Right atrium auricular region (tissue), 2 donors: ENCODE results near the gene ACKR3. TPM values are rescaled to one million over a fixed set of nuclear protein-coding genes. Genes with fewer than 3 reads are reported as not detected.

Experiments
- DNase-seq: peaks from one replicate; pipeline ENCODE4 v3.0.0-alpha.2; 2019; ENCODE audit warnings: low spot score
- H3K27ac ChIP-seq, 2 donors: fragments of 200-600 bp; sonication (generic); 1 replicate in 1 of 2; 2 replicates in 1 of 2; pipeline ENCODE4 v1.5.1; 2016 to 2019
- H3K27me3 ChIP-seq, 2 donors: fragments of 200-600 bp; sonication (generic); one replicate each; pipeline versions ENCODE4 v1.5.1 to v1.6.0; 2017 to 2019
- H3K36me3 ChIP-seq: fragments of 200-600 bp; sonication (generic); one replicate; pipeline ENCODE4 v1.5.1; 2016
- H3K4me1 ChIP-seq, 2 donors: fragments of 200-600 bp; sonication (generic); one replicate each; pipeline versions ENCODE4 v1.5.1 to v1.6.0; 2017 to 2019
- H3K4me3 ChIP-seq, 2 donors: fragments of 200-600 bp; sonication (generic); 1 replicate in 1 of 2; 2 replicates in 1 of 2; pipeline ENCODE4 v1.5.1; 2017 to 2019; ENCODE audit warnings: mild to moderate bottlenecking in 1 of 2, moderate library complexity in 1 of 2
- H3K9me3 ChIP-seq, 2 donors: fragments of 200-600 bp; sonication (generic); one replicate each; pipeline ENCODE4 v1.5.1; 2019
- total RNA-seq, 2 donors: library from RNA; depleted of rRNA; stranded (reverse); fragments of >200 nt; gene quantifications; one replicate each; pipeline ENCODE4 v1.1.0, GENCODE V29; 2016
- TF ChIP-seq, protein P1 (sequence below), 2 donors: fragments of 200-600 bp; sonication (generic); IDR thresholded peaks; one replicate each; pipeline ENCODE4 v1.5.1; 2019; ENCODE audit warnings: antibody characterized with exemption in 2 of 2

ACKR3 gene
- total RNA-seq, 2 donors from 2014 or later: 49.7 to 60.5 TPM

DNA sequence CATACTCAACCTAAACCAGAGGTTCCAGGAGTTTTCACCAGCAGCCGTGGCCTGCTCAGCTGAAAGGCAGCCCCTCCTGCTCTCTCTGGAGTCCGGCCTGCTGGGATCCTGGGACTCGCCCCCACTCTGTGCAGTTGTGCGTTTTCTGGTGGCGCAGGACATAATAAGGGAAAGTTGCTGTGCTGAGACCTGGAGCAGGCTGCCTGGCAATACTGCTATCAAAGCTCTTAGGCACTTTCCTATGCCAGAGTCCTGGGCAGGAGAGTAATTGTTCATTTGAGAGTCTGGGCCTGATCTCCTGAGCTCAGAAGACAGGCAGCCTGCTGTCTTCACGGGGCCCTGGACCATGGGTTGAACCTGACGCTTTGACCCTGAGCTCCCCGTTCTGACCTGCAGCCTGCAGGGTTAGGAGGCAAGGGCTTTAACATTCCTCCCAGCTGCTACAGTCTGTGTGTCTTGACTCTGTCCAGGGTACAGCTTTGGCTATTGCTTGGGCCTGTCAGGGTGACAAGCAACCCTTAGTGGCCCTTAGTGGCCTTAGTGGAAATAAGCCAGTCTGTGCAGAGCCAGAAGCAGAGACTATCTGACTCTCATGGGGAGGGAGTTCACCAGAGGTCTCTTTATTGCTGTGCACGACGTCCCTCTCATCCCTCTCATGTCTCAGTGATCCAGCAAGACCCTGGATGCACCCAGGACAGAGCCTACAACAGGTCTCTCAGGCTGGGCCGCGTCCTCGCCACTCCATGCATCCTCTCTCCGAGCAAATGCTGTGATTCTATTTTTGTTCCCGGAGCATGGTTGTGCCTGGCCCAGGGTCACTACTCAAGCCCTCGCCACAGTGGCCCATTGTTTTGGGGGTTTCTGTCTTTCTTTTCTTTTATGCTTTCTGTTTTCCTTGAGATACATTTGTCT is 60.6 kb downstream of the ACKR3 start:
- H3K9me3 ChIP-seq: no peaks in the 10 kb centered on the region
- DNase-seq: no peak
- no peak overlapping the region for H3K4me3 ChIP-seq
- peaks cover 0 to 18% of the 10 kb centered on the region in 2 donors for H3K4me1 ChIP-seq
- TF ChIP-seq, protein P1, sequence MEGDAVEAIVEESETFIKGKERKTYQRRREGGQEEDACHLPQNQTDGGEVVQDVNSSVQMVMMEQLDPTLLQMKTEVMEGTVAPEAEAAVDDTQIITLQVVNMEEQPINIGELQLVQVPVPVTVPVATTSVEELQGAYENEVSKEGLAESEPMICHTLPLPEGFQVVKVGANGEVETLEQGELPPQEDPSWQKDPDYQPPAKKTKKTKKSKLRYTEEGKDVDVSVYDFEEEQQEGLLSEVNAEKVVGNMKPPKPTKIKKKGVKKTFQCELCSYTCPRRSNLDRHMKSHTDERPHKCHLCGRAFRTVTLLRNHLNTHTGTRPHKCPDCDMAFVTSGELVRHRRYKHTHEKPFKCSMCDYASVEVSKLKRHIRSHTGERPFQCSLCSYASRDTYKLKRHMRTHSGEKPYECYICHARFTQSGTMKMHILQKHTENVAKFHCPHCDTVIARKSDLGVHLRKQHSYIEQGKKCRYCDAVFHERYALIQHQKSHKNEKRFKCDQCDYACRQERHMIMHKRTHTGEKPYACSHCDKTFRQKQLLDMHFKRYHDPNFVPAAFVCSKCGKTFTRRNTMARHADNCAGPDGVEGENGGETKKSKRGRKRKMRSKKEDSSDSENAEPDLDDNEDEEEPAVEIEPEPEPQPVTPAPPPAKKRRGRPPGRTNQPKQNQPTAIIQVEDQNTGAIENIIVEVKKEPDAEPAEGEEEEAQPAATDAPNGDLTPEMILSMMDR (IDR thresholded peaks at IDR 0.05): no peak
- H3K27ac ChIP-seq: peak overlapping the region in 1 of 2 donors; percentile 2
- H3K36me3 ChIP-seq: no peaks in the 10 kb centered on the region
- H3K27me3 ChIP-seq: no peaks in the 10 kb centered on the region

DNA sequence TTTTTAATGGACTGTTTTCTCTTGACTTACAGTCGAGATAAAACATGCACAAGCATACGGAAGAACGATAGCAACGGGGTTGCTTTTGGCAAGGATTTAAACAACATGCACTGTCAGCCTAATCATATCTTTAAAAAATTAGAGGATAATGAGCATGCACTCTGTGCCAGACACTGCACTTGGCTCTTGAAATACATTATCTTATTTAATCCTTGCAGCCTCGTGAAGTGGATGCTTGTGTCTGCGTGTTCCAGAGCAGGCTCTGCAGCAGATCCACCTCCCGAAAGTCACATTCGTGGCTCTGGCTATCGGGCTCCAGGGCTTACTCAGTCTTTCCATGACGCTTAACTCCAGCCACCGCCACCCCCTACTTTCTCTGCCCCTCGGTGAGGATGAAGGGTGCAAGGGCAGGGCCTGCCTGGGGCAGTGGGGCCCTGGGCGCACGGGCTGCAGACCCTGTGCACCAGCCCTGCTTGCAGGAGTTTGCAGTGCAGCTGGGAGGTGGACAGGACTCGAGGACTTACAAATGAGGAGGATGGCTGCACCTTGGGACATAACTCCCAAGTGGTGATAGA is 61.7 kb downstream of the ACKR3 start:
- no peaks in the 10 kb centered on the region for H3K27me3 ChIP-seq
- H3K36me3 ChIP-seq: no peaks in the 10 kb centered on the region
- H3K4me3 ChIP-seq: no peak overlapping the region
- DNase-seq: no peak
- H3K9me3 ChIP-seq: no peaks in the 10 kb centered on the region
- TF ChIP-seq, protein P1 (IDR thresholded peaks at IDR 0.05): no peak
- no peak overlapping the region for H3K27ac ChIP-seq
- peaks cover 0 to 18% of the 10 kb centered on the region in 2 donors for H3K4me1 ChIP-seq

DNA sequence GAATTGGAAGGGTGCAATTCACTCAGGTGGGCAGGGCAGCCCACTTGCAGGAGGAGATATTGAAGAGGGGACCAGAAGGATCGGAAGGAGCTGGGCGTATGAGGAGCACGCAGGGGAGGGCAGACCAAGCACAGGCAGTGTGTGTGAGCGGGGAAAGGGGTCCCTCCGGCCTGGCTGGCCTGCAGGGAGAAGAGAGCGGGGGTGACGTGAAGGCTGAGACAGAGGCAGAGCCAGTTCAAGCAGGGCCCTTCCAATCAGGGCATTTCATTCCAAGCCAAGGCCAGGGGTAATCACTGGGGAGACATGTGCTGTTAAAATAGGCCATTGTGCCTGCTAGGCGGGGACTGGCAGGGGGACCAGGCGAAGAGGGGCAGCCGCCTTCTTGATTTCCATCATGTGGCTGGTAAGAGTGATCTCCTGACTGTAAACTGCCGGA is 62.2 kb downstream of the ACKR3 start:
- Histone ChIP-seq H3K36me3 (no peaks in the 10 kb centered on the region), H3K27me3 (no peaks in the 10 kb centered on the region), H3K27ac (no peak overlapping the region), H3K4me3 (no peak overlapping the region), H3K4me1 (peaks cover 0 to 18% of the 10 kb centered on the region in 2 donors), H3K9me3 (no peaks in the 10 kb centered on the region)
- TF ChIP-seq, protein P1 (IDR thresholded peaks at IDR 0.05): no peak
- DNase-seq: no peak
